Right lung (tissue), 5 donors: Measurements from ENCODE around the gene ACTMAP. TPM values are rescaled to one million over a fixed set of nuclear protein-coding genes. Genes with fewer than 3 reads are reported as not detected.

Source experiments
- DNase-seq, 2 donors: peaks; one replicate each; pipeline ENCODE4 v3.0.0-alpha.2; 2013
- polyA plus RNA-seq, 5 donors: library from polyadenylated mRNA; unstranded; fragments of 120-200 nt; gene quantifications; one replicate each; pipeline versions ENCODE4 v1.2.1 to v1.2.3, GENCODE V29; 2013; ENCODE audit warnings: inconsistent platforms in 1 of 5, low replicate concordance in 1 of 5; ENCODE audit not compliant: insufficient read length in 5 of 5, insufficient read depth in 1 of 5

ACTMAP gene
- polyA plus RNA-seq, 5 donors, result 10.8 to 14.4 (median 12.4) TPM

DNA sequence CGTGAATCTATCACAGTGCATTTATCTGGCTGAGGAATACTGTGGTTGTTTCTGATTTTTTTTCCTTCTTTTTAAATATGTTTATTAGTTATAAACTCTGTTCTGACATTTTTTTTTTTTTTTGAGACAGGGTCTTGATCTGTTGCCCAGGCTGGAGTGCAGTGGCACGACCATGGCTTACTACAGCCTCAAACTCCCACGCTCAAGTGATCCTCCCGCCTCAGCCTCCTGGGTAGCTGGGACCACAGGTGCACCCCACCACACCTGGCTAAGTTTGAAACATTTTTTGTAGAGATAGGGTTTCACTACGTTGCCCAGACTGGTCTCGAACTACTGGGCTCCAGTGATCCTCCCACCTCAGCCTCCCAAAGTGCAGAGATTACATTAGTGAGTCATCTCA lies 53.3 kb downstream of the ACTMAP start:
- DNase-seq, result no peak

DNA sequence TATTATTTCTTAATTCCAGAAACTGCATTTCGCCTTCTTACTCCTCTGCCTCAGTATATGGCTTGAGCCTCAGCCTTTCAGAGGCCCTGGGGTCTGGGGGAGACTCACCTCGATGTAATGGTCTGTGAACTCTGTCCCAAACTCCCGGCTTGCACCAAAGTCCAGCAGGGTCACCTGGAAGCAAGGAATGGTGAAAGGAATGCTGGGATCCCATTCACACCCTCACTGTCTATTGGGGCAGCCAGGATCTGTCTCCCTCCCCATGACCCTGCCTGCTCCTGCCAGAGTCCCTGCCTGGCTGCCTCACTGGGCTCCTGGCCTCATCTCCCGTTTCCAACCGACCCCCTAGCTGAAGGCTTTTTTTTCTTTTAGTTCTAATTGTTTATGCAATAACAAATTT lies 54.4 kb downstream of the ACTMAP start:
- DNase-seq, result no peak

DNA sequence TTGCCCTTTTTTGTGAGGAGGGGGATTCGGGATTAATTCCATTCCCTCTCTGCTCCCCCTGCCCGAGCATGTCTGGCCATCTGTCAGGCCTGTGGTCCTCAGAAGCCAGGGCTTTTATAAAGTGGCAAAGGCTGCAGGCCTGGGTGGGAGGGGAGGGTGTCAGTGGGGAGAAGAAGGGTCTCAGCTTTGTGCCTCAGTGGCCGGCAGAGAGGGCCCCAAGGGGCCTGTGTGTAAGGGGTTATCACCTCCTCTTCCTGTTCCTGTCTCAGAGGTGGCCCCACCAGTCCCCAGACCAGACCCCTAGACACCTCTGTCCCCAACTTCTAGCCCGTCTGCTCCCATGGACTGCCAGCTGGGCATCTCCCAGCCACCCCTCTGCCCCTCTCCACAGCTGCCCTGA lies 56.4 kb downstream of the ACTMAP start:
- DNase-seq, result no peak

DNA sequence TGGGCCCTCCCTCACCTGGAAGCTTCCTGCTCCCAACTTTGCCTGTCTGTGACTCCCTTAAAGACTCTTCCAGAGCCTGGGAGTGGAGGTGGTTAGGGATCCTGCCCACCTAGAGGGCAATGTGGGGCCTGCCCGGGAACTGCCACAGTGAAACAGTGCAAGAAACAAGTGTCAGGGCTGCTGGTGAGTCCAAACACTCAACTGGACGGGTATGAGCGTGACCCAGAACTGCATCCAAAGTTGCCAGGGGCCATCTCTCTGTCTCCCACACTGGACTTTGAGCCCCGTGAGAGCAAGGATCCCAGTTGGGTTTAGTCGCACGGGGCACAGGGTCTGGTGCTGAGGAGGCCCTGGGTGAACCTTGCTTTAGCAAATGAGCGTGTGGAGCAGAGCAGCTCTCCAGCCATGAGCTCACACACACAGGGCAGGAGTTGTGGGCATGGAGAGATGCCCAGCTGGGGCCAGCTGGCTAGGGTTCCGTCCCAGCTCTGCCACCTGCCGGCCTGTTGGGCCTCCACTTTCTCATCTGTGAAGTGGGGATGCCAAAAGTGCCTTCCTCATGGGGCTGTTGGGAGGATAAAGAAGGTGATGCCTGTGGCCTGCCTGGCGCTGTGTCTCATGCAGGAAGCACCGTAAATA lies 57.0 kb downstream of the ACTMAP start:
- no peak for DNase-seq

DNA sequence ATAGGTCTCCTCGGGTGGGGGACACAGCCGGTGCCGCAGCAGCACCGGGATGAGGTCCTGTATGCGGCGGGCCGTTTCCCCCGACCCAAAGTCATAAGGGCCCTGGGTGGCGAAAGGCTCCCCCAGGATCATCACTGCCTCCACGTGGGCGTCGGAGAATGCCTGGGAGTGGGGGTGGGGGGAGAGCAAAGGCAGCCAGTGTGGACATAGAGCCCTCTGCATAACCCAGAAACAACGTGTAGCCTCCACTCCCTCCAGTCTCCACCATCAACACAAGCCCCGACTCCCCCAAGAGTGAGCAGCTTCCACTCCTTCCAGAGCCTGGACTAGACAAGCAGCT lies 58.1 kb downstream of the ACTMAP start:
- DNase-seq, result no peak

DNA sequence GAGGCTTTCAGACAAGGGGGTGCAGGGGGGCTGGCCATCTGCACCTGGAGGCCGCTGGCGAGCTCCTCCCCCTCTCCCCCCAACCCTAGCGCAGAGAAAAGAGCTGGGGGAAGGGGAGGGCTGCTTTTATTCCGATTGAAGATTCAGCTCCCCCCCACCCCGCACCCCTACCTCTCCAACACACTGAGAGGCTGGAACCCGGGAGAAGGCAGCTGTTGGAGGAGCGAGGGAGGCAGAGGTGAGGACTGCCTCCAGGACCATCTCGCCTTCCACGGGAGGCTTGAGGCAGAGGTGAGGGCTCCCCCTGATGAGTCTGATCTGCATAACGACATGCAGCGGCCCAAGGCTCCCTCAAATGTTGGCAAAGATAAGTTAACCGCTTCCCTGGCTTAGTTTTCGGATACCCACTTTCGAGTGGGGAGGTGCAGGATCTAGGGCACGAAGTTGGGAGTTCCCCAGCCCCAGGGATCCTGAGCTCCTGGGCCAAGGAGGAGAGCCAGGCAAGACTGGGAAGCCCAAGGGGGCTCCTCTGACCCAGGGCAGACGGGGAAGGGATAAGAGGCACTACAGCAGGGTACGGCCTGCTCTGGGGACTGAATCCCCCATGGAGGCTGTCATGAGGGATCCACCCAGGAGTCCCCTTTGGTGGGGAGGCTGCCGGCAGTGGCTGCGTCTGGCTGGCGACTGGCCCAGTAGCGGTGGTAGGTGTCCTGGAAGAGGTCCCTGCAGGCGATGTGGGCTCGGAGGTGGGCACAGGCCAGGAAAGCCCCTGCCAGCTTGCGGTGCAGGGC lies 58.7 kb downstream of the ACTMAP start:
- DNase-seq, result no peak

Other genes with a start within 250 kb of the ACTMAP start
- 10 to 100 TPM; 34.3 to 55.7 (median 38.9) TPM for gene SHKBP1, start 173.6 kb downstream of the ACTMAP start, polyA plus RNA-seq
- gene LTBP4, start 149.1 kb downstream of the ACTMAP start, polyA plus RNA-seq, result 100 to 1,000 TPM; 225 to 627 (median 357) TPM
- gene NUMBL, start 59.8 kb downstream of the ACTMAP start, polyA plus RNA-seq, result 10 to 100 TPM; 10.3 to 20.5 (median 15.4) TPM
- 10 to 100 TPM; 24.7 to 36.9 (median 32.4) TPM for gene COQ8B, start 33.6 kb downstream of the ACTMAP start, polyA plus RNA-seq
- gene ITPKC, start 33.4 kb downstream of the ACTMAP start, polyA plus RNA-seq, result 10 to 100 TPM in 3 of 5 donors, 1 to 10 TPM in 2; 9.4 to 14.5 (median 13.3) TPM
- gene SNRPA, start 726 bp upstream of the ACTMAP start, polyA plus RNA-seq, result 100 to 1,000 TPM; 108 to 120 (median 115) TPM
- 1 to 10 TPM in 4 of 5 donors, under 1 TPM in 1; 0.49 to 5.9 (median 3.6) TPM for gene MIA, start 25.0 kb upstream of the ACTMAP start, polyA plus RNA-seq
- 10 to 100 TPM; 10.0 to 16.7 (median 11.5) TPM for gene RAB4B, start 27.8 kb upstream of the ACTMAP start, polyA plus RNA-seq
- gene EGLN2, start 48.7 kb upstream of the ACTMAP start, polyA plus RNA-seq, result 10 to 100 TPM; 54.8 to 91.0 (median 67.7) TPM
- under 1 TPM; 0.31 to 0.87 (median 0.52) TPM for gene CYP2A6, start 100.0 kb upstream of the ACTMAP start, polyA plus RNA-seq
- gene CYP2A7, start 131.8 kb upstream of the ACTMAP start, polyA plus RNA-seq, result under 1 TPM in 4 of 5 donors, not detected in 1; 0.14 to 0.39 (median 0.17) TPM
- under 1 TPM in 4 of 5 donors, not detected in 1; 0.08 to 0.28 (median 0.19) TPM for gene CYP2B6, start 240.8 kb upstream of the ACTMAP start, polyA plus RNA-seq